Sigmoid colon (tissue), 7 donors: ENCODE measurements around the gene CLTB. TPM values are rescaled to one million over a fixed set of nuclear protein-coding genes. Genes with fewer than 3 reads are reported as not detected.

Experiments used
- DNase-seq: peaks from one replicate; pipeline ENCODE4 v3.0.0-alpha.2; 2019
- H3K27ac ChIP-seq, 4 donors: fragments of 200-600 bp; sonication (generic); one replicate each; pipeline ENCODE4 v1.5.1; 2016 to 2019; ENCODE audit warnings: mild to moderate bottlenecking in 1 of 4
- H3K27me3 ChIP-seq, 3 donors: fragments of 200-600 bp; sonication (generic); one replicate each; pipeline ENCODE4 v1.5.1; 2019; ENCODE audit warnings: mild to moderate bottlenecking in 1 of 3
- H3K36me3 ChIP-seq, 4 donors: fragments of 200-600 bp; sonication (generic); one replicate each; pipeline ENCODE4 v1.5.1; 2016 to 2019
- H3K4me1 ChIP-seq, 4 donors: fragments of 200-600 bp; sonication (generic); one replicate each; pipeline ENCODE4 v1.5.1; 2017 to 2019
- H3K4me3 ChIP-seq, 4 donors: fragments of 200-600 bp; sonication (generic); one replicate each; pipeline ENCODE4 v1.5.1; 2017 to 2019; ENCODE audit warnings: mild to moderate bottlenecking in 2 of 4, moderate library complexity in 1 of 4
- H3K9me3 ChIP-seq, 4 donors: fragments of 200-600 bp in 3 of 4; sonication (generic) in 3 of 4; one replicate each; pipeline versions ENCODE4 v1.5.1 to v1.6.1; 2013 to 2019
- EP300 ChIP-seq, 4 donors: sonication (generic); formaldehyde crosslinking; IDR thresholded peaks; one replicate each; pipeline ENCODE4 v1.6.1; 2017; ENCODE audit warnings: antibody characterized with exemption in 4 of 4
- POLR2A ChIP-seq, 2 donors: fragments of 450-650 bp; IDR thresholded peaks; one replicate each; pipeline ENCODE4 v1.6.1; 2016; ENCODE audit warnings: antibody characterized with exemption in 2 of 2, mild to moderate bottlenecking in 2 of 2, moderate library complexity in 2 of 2
- POLR2AphosphoS5 ChIP-seq, 4 donors: sonication (generic); formaldehyde crosslinking; IDR thresholded peaks; one replicate each; pipeline ENCODE4 v1.6.1; 2017; ENCODE audit warnings: antibody characterized with exemption in 4 of 4
- WGBS, 2 donors: extraction: QIAGEN DNeasy Blood & Tissue Kit; methylation state at CpG; one replicate each; pipeline ENCODE4 v1.1.7; 2013; 5-methylcytosine and 5-hydroxymethylcytosine counted together
- intact Hi-C: fragments of 100-400 bp; cut with DNase I; formaldehyde crosslinking; loops from one replicate; pipeline ENCODE4 v1.15.1; 2023
- polyA plus RNA-seq, 3 donors: library from polyadenylated mRNA; stranded (reverse); fragments of 200-250 nt; gene quantifications; one replicate each; pipeline ENCODE4 v1.2.3, GENCODE V29; 2013
- total RNA-seq, 4 donors: library from RNA; depleted of rRNA; stranded (reverse); fragments of >200 nt; gene quantifications; one replicate each; pipeline ENCODE4 v1.1.0, GENCODE V29; 2016
- TF ChIP-seq, protein P1 (sequence below), 4 experiments: fragments of 450-650 bp in 3 of 4; fragments of 200-600 bp in 1 of 4; IDR thresholded peaks; one replicate each; pipeline ENCODE4 v1.5.1; 2016 to 2019; ENCODE audit warnings: antibody characterized with exemption in 4 of 4, mild to moderate bottlenecking in 3 of 4, moderate library complexity in 2 of 4
- donor health status: healthy with polysubstance abuse.
- donor health status: Bipolar disorder and iron deficiency.
- donor health status: healthy.

The CLTB gene
- total and polyA plus RNA-seq, 7 donors: 129 to 403 (median 163) TPM

- no peak overlapping the region for H3K4me3 ChIP-seq
- intact Hi-C loops: no loop called here
- no peaks in the 10 kb centered on the region for H3K36me3 ChIP-seq
- TF ChIP-seq, protein P1, sequence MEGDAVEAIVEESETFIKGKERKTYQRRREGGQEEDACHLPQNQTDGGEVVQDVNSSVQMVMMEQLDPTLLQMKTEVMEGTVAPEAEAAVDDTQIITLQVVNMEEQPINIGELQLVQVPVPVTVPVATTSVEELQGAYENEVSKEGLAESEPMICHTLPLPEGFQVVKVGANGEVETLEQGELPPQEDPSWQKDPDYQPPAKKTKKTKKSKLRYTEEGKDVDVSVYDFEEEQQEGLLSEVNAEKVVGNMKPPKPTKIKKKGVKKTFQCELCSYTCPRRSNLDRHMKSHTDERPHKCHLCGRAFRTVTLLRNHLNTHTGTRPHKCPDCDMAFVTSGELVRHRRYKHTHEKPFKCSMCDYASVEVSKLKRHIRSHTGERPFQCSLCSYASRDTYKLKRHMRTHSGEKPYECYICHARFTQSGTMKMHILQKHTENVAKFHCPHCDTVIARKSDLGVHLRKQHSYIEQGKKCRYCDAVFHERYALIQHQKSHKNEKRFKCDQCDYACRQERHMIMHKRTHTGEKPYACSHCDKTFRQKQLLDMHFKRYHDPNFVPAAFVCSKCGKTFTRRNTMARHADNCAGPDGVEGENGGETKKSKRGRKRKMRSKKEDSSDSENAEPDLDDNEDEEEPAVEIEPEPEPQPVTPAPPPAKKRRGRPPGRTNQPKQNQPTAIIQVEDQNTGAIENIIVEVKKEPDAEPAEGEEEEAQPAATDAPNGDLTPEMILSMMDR (IDR thresholded peaks at IDR 0.05): no peak
- TF ChIP-seq POLR2A (IDR thresholded peaks at IDR 0.05) (no peak), EP300 (IDR thresholded peaks at IDR 0.05) (no peak), POLR2AphosphoS5 (IDR thresholded peaks at IDR 0.05) (no peak)
- no peaks in the 10 kb centered on the region for H3K27me3 ChIP-seq
- 71 to 74% methylated on average over 4 of the region's 4 CpGs for WGBS, 2 donors
- no peaks in the 10 kb centered on the region for H3K9me3 ChIP-seq
- no peak for DNase-seq
- no peak overlapping the region for H3K27ac ChIP-seq
- H3K4me1 ChIP-seq: no peaks in the 10 kb centered on the region
Measured at GRCh38 chr5:176429972-176430371, 13.6 kb upstream of the CLTB start.

GRCh38 chr5:176427971-176428370 is 11.6 kb upstream of the CLTB start:
- no peaks in the 10 kb centered on the region for H3K36me3 ChIP-seq
- intact Hi-C loops: no loop called here
- no peaks in the 10 kb centered on the region for H3K9me3 ChIP-seq
- no peaks in the 10 kb centered on the region for H3K4me1 ChIP-seq
- TF ChIP-seq, protein P1 (IDR thresholded peaks at IDR 0.05): no peak
- no peak for TF ChIP-seq POLR2A (IDR thresholded peaks at IDR 0.05)
- TF ChIP-seq EP300 (IDR thresholded peaks at IDR 0.05): no peak
- TF ChIP-seq POLR2AphosphoS5 (IDR thresholded peaks at IDR 0.05): no peak
- DNase-seq: no peak
- H3K27ac ChIP-seq: no peak overlapping the region
- no peak overlapping the region for H3K4me3 ChIP-seq
- WGBS, 2 donors: 23 to 64% methylated on average over 4 of the region's 4 CpGs
- no peaks in the 10 kb centered on the region for H3K27me3 ChIP-seq

GRCh38 chr5:176426876-176427275 is 10.5 kb upstream of the CLTB start:
- Histone ChIP-seq H3K27ac (no peak overlapping the region), H3K4me3 (no peak overlapping the region), H3K36me3 (no peaks in the 10 kb centered on the region), H3K4me1 (no peaks in the 10 kb centered on the region), H3K9me3 (no peaks in the 10 kb centered on the region), H3K27me3 (no peaks in the 10 kb centered on the region)
- 73 to 88% methylated on average over 1 of the region's 1 CpG for WGBS, 2 donors
- no peak for DNase-seq
- intact Hi-C loops: no loop called here
- TF ChIP-seq, protein P1 (IDR thresholded peaks at IDR 0.05): no peak
- TF ChIP-seq EP300 (IDR thresholded peaks at IDR 0.05) (no peak), POLR2A (IDR thresholded peaks at IDR 0.05) (no peak), POLR2AphosphoS5 (IDR thresholded peaks at IDR 0.05) (no peak)

DNA sequence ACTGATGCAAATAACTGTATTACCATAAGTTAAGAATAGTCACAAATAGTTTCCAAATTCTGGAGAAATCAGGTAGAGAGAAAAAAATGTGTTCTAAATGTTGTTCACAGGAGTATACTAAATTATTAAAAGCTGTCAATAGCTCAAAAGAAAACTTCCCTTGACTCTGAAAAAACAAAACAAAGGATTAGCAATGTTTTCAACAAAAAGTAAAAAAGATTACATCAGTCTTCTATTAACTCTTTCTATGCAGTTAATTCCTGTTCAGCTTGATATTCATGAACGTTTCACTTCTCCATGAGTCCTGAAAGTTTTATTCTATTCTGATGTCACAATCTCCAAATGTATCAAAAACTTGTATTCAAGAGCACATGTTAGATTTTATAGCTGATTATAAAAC is 9.5 kb upstream of the CLTB start:
- Histone ChIP-seq H3K9me3 (no peaks in the 10 kb centered on the region), H3K4me1 (no peaks in the 10 kb centered on the region), H3K4me3 (no peak overlapping the region), H3K36me3 (no peaks in the 10 kb centered on the region), H3K27ac (no peak overlapping the region), H3K27me3 (no peaks in the 10 kb centered on the region)
- TF ChIP-seq EP300 (IDR thresholded peaks at IDR 0.05) (no peak), POLR2A (IDR thresholded peaks at IDR 0.05) (no peak)
- WGBS, 2 donors: 88 to 90% methylated on average over 1 of the region's 1 CpG
- intact Hi-C loops: no loop called here
- no peak for DNase-seq

GRCh38 chr5:176425138-176425537 is 8.8 kb upstream of the CLTB start:
- H3K27me3 ChIP-seq: no peaks in the 10 kb centered on the region
- no peak overlapping the region for H3K27ac ChIP-seq
- H3K9me3 ChIP-seq: no peaks in the 10 kb centered on the region
- no peak overlapping the region for H3K4me3 ChIP-seq
- 21 to 90% methylated on average over 1 of the region's 1 CpG for WGBS, 2 donors
- intact Hi-C loops: no loop called here
- TF ChIP-seq POLR2AphosphoS5 (IDR thresholded peaks at IDR 0.05) (no peak), EP300 (IDR thresholded peaks at IDR 0.05) (no peak), POLR2A (IDR thresholded peaks at IDR 0.05) (no peak)
- TF ChIP-seq, protein P1 (IDR thresholded peaks at IDR 0.05): no peak
- H3K36me3 ChIP-seq: no peaks in the 10 kb centered on the region
- no peaks in the 10 kb centered on the region for H3K4me1 ChIP-seq
- DNase-seq: no peak
